Measurements from ENCODE around the gene MBP. TPM values are rescaled to one million over a fixed set of nuclear protein-coding genes. Genes with fewer than 3 reads are reported as not detected.

Gene MBP
- total and polyA plus RNA-seq, 2 of the 4 experiments (the other 2 are of a cell fraction) = 0.72 to 0.90 TPM

- Histone ChIP-seq H4K20me1 (ENCODE audit: insufficient read depth, low read length) (no peaks in the 10 kb centered on the region), H3K27ac (ENCODE audit: insufficient read depth, low read length) (no peak overlapping the region), H3K18ac (ENCODE audit: low read depth, low read length) (no peak overlapping the region), H3K4me2 (ENCODE audit: low read depth, low read length) (no peak overlapping the region), H3K79me1 (ENCODE audit: low read depth in 1 of 2, low read length in 2 of 2) (no peaks in the 10 kb centered on the region), H2BK120ac (ENCODE audit: low read depth, low read length) (no peak overlapping the region), H3K14ac (replicated peaks; ENCODE audit: low read depth, low read length) (no peak overlapping the region), H3K9me1 (ENCODE audit: insufficient read depth, low read length) (no peaks in the 10 kb centered on the region), H3K23ac (ENCODE audit: low read depth, low read length) (no peak overlapping the region), H3K4ac (ENCODE audit: low read depth, low read length) (no peak overlapping the region), H3K4me3 (ENCODE audit: insufficient read depth, low read depth, low read length) (no peak overlapping the region), H2BK5ac (ENCODE audit: low read depth, low read length, poor library complexity, severe bottlenecking) (no peak overlapping the region), H4K5ac (ENCODE audit: low read depth, low read length) (no peak overlapping the region), H3K36me3 (ENCODE audit: control insufficient read depth, insufficient read depth, low read length) (no peaks in the 10 kb centered on the region), H2BK20ac (ENCODE audit: low read depth, low read length) (no peak overlapping the region), H3K9me3 (ENCODE audit: control insufficient read depth, insufficient read depth, low read length) (no peaks in the 10 kb centered on the region), H2AK5ac (ENCODE audit: low read depth, low read length) (no peak overlapping the region), H2AFZ (replicated peaks; ENCODE audit: low read length, poor library complexity) (no peak overlapping the region), H4K8ac (ENCODE audit: low read depth in 2 of 2, low read length in 2 of 2) (no peak overlapping the region), H3K27me3 (ENCODE audit: control insufficient read depth, insufficient read depth, low read length) (no peaks in the 10 kb centered on the region; the same call in 1 of the 2 replicates), H3K4me1 (ENCODE audit: control insufficient read depth, insufficient read depth, low read length) (no peaks in the 10 kb centered on the region), H4K91ac (ENCODE audit: insufficient read depth, low read depth, low read length) (no peak overlapping the region), H3K9ac (ENCODE audit: low read depth, low read length) (no peak overlapping the region), H2AK9ac (replicated peaks; ENCODE audit: low read depth, low read length, poor library complexity) (no peak overlapping the region), H3K56ac (ENCODE audit: extremely low read depth, insufficient read depth, low read length) (no peak overlapping the region), H2BK15ac (ENCODE audit: low read depth, low read length) (no peak overlapping the region)
- 88% methylated on average over 12 of the region's 17 CpGs; no CpG with 5 or more reads in 1 of the 2 experiments for WGBS, 2 experiments (ENCODE audit: extremely low coverage in 2 of 2, insufficient read length in 1 of 2)
- ATAC-seq (ENCODE audit: low read depth) (no peak), DNase-seq (no peak)
- in situ Hi-C loops (cut with MboI; ENCODE audit: low sequenced_read_pairs) = no loop called here
- TF ChIP-seq RFX5 (IDR thresholded peaks at IDR 0.05; ENCODE audit: low read depth, low read length) (no peak), FOS (IDR thresholded peaks at IDR 0.05; ENCODE audit: low read depth, low read length) (no peak), CHD1 (IDR thresholded peaks at IDR 0.05; ENCODE audit: low read depth, low read length) (no peak), CEBPB (IDR thresholded peaks at IDR 0.05; ENCODE audit: low read depth, low read length) (no peak), USF2 (IDR thresholded peaks at IDR 0.05; ENCODE audit: low read depth, low read length) (no peak), RAD21 (IDR thresholded peaks at IDR 0.05; ENCODE audit: low read length) (no peak), CTCF (conservative IDR thresholded peaks at IDR 0.05; ENCODE audit: low read depth, low read length) (no peak), POLR2A (IDR thresholded peaks at IDR 0.05; ENCODE audit: low read depth, low read length) (no peak), ELK1 (IDR thresholded peaks at IDR 0.05; ENCODE audit: borderline replicate concordance, low read depth, low read length) (no peak), MAZ (IDR thresholded peaks at IDR 0.05; ENCODE audit: borderline replicate concordance, low read depth, low read length) (no peak)
- dilution Hi-C loops (cut with HindIII; ENCODE audit: low sequenced_read_pairs, unreplicated experiment) = no loop called here
- no TSS peak for BruUV-seq (replicated peaks)
- POLR2A ChIA-PET (ENCODE audit: unreplicated experiment) = no interaction called here
- CTCF ChIA-PET = interaction anchor here (1.2 kb wide), 1 partner anchor 47 kb away, joined by 3 read pairs; no protein-coding TSS in a partner anchor
- intact Hi-C loops (cut with micrococcal nuclease) = no loop called here
These were observed 85.6 kb downstream of the MBP start for GRCh38 chr18:77046994-77047393.

Measured in IMR-90 (cell line).